GM21381 (cell line): ENCODE results near the gene TGM3.

Experiments
- ATAC-seq: cut with Tn5 transposase; IDR thresholded peaks from one replicate; pipeline ENCODE4 v1.9.1; 2021; ENCODE audit warnings: mild to moderate bottlenecking, moderate library complexity; ENCODE audit not compliant: unreplicated experiment

The TGM3 gene

GRCh38 chr20:2283706-2284423 is 11.9 kb upstream of the TGM3 start:
- ATAC-seq, result no peak

DNA sequence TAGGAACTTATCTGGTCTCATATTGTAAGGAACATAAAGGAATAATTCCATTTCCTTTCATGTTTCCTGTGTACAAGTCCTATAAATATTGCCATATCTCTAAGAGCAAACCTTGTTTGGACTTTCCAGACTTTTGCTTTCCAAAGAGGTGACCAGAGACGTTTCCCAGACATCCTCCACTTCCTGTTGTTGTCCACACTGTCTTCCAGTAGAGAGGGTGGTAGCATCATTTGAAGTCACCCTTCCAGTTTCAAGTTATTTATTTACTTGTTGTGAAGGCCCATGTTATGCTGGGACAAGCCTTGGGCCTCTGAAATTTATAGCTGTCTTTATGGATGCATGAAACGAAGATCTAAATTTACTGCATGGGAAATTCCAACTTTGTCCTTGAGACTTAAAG is 10.6 kb upstream of the TGM3 start:
- ATAC-seq, result no peak

DNA sequence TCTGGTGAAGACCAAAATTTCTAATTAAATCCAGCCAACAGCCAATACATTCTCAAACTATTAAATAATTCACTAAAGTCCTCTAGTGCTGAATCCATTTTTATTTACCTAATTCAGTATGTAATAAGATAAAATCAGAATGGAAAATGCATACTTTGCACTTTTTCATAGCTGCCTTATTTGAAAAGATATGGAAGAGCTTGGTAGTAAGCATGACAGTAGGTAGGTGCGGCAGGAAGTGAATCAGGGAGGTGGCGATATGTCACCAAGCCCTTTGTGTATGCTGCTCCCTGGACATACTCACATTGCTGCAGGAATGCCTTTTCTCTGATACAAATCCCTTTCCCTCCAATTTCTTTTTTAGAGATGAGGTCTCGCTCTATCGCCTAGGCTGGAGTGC is 10.2 kb upstream of the TGM3 start:
- no peak for ATAC-seq

GRCh38 chr20:2287504-2287903 is 8.3 kb upstream of the TGM3 start:
- no peak for ATAC-seq

- ATAC-seq, result no peak
Measured at GRCh38 chr20:2289475-2289874, 6.3 kb upstream of the TGM3 start.

GRCh38 chr20:2290486-2290885 is 5.3 kb upstream of the TGM3 start:
- ATAC-seq, result no peak

GRCh38 chr20:2292416-2293110 is 3.2 kb upstream of the TGM3 start:
- ATAC-seq, result no peak

- no peak for ATAC-seq
Measured at GRCh38 chr20:2293486-2293885, 2.3 kb upstream of the TGM3 start.

- no peak for ATAC-seq
Measured at GRCh38 chr20:2293971-2294370, 1.8 kb upstream of the TGM3 start.

DNA sequence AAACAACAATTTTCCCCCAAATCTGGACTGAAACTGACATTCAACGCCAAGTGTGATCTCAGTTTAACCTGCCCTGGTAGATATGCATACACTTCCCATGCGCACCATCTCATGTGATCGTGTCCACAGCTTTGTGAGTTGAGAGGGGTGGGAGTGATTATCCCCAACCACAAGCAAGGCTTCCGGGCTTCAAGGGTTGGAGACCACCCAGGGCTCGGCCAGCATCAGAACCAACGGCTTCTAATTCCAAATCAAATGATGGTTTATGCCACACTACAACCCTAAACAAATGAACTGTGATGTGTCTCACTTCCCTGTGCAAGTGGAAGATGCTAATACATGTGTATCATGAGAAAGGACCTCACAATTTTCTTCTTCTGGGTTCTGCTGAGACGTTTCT is 515 bp upstream of the TGM3 start:
- ATAC-seq, result no peak

GRCh38 chr20:2296524-2297356 is 939 bp downstream of the TGM3 start:
- no peak for ATAC-seq

GRCh38 chr20:2297357-2297728 is 1.5 kb downstream of the TGM3 start:
- no peak for ATAC-seq

GRCh38 chr20:2298116-2298515 is 2.3 kb downstream of the TGM3 start:
- ATAC-seq, result no peak

DNA sequence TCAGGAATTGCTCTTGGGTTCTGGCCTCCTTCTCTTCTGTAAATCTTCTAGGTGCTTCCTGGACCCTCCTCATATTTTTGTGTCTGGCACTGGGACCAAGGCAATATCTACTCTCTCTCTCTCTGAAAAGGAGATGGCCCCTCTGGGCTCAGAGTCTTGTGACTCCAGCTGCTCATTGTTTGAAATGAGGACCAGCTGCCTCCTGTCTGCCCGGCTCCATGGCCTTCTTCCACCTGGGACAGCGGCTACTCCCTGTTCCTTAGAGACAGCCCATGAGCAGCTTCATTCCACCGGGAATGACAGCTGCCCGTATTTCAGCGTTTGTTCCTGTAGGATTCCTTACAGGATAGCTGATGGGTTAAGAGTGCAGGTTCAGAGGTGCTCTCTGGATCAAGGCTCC is 2.9 kb downstream of the TGM3 start:
- ATAC-seq, result no peak

DNA sequence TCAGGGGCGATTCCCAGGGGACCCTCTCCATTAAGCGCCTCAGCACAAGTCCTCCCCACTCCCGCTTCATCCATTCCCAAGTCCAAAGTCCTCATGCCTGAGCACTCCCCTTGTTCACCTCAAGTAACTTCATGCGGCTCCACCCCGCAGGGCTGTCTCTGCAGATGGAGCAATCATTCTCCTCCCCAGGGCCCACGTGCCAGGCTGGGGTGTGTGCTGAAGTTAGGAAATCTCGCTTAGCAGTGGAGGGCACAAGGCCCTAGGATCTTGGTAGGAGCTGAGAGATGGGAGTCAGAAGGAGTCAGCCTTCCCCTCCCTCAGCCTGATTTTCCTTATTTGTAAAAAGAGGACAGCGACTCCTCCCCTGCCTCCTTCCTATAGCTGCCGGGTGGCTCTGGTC is 3.5 kb downstream of the TGM3 start:
- no peak for ATAC-seq

DNA sequence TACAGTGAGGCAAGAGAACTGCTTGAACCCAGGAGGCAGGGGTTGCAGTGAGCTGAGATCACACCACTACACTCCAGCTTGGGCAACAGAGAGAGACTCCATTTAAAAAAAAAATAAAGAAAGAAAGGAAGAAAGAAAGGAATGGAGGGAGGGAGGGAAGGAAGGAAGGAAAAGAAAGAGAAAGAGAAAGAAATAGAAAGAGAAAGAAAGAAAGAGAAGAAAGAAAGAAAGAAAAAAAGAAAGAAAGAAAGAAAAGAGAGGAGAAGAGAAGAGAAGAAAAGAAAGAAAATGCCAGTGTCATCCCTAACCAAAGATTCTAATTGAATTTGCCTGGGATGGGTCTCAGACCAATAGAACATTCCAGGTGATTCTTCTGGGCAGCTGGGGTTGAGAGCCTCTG is 4.2 kb downstream of the TGM3 start:
- no peak for ATAC-seq

- no peak for ATAC-seq
Measured at GRCh38 chr20:2300420-2300819, 4.6 kb downstream of the TGM3 start.

GRCh38 chr20:2301164-2301622 is 5.4 kb downstream of the TGM3 start:
- peak; percentile 86 for ATAC-seq

DNA sequence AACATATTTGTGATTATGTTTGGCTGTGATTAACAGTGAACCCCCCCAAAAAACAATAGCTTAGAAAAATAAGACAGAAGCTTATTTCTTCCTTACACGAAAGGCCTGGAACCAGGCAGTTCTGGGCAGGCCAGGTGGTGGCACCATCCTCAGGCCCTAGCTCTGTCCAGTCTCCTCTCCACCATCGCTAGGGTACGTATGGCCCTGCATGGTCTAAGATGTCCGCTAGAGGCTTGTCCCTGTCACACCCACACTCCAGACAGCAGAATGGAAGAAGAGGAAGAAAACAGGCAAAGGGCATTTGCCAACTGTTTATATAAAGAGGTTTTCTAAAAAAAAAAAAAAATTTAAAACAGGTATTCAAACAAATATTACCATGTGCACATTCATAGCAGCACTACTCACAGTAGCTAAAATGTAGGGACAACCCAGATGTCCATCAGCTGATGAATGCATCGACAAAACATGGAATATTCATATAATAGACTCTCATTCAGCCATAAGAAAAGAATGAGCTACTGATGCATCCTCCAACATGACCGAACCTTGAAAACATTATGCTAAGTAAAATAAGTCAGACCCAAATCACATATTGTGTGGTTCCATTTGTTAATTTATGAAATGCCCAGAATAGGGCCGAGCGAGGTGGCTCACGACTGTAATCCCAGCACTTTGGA is 6.7 kb downstream of the TGM3 start:
- ATAC-seq, result no peak

GRCh38 chr20:2303673-2304072 is 7.9 kb downstream of the TGM3 start:
- ATAC-seq, result no peak

DNA sequence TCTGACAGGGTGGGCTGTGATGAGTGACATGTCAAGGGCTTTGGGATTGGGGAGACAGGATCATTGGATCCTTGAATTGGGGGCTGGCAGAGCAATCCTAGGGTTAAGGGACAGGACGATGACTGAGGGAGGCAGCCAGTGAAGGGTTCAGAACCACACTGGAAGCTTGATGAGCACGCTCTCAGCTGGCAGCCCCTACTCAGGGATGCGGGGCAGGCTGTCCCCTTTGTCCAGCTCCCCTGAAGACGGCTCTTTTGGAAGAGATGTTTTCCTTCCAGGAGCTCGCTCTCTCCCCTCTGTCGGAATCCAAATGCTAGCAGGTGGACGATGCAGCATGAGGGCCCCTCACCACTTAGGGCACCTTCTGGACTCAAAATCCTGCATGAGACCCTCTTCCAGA is 8.4 kb downstream of the TGM3 start:
- no peak for ATAC-seq
